ENCODE results near the gene MBD3.

DNA sequence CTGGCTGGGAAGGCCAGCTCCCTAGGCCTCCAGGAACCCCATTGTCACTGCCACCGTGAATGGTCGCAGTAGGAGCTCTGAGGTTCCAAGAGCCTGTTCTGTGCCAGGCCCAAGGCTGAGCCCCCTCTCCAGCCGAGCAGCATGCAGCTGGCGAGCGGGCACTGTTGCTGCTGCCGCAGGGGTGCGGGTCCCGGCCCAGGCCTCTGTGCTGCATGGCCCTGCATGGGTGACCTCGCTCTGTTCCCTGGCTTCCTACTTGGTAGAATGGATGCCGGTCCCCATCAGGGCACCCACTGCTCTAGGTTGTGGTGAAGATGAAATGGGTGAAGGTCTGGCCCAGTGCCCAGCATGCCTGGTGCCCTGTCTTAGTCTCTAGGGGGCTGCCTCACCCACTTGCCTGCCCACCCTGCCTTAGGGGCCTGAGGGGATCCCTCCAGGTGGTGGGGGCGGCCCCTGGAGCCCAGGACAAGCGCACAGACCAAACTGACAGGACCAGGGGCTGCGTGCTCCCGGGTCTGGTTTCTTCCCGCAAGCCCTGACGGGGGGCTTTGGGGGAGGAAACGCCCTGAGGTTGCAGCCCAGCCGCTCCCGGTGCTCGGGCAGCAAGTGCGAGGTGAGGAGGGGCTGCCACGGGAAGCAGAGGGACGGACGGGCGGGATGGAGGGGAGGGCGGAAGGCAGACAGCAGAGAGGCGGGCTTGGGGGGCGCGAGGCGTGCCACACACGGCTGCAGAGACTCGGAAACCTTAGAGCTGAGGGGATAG is 21.3 kb upstream of the MBD3 start:
- TF ChIP-seq, protein P1, sequence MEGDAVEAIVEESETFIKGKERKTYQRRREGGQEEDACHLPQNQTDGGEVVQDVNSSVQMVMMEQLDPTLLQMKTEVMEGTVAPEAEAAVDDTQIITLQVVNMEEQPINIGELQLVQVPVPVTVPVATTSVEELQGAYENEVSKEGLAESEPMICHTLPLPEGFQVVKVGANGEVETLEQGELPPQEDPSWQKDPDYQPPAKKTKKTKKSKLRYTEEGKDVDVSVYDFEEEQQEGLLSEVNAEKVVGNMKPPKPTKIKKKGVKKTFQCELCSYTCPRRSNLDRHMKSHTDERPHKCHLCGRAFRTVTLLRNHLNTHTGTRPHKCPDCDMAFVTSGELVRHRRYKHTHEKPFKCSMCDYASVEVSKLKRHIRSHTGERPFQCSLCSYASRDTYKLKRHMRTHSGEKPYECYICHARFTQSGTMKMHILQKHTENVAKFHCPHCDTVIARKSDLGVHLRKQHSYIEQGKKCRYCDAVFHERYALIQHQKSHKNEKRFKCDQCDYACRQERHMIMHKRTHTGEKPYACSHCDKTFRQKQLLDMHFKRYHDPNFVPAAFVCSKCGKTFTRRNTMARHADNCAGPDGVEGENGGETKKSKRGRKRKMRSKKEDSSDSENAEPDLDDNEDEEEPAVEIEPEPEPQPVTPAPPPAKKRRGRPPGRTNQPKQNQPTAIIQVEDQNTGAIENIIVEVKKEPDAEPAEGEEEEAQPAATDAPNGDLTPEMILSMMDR (IDR thresholded peaks at IDR 0.05), result no peak
- no peak for TF ChIP-seq ZFX (IDR thresholded peaks at IDR 0.05; ENCODE audit: borderline replicate concordance)
